Measurements from ENCODE around the gene CARNS1. TPM values are rescaled to one million over a fixed set of nuclear protein-coding genes. Genes with fewer than 3 reads are reported as not detected.

CARNS1 gene
- total and polyA plus RNA-seq, 2 donors (not counting 1 experiment from before 2014, with no cell fraction given): 0.05 to 0.17 TPM

DNA sequence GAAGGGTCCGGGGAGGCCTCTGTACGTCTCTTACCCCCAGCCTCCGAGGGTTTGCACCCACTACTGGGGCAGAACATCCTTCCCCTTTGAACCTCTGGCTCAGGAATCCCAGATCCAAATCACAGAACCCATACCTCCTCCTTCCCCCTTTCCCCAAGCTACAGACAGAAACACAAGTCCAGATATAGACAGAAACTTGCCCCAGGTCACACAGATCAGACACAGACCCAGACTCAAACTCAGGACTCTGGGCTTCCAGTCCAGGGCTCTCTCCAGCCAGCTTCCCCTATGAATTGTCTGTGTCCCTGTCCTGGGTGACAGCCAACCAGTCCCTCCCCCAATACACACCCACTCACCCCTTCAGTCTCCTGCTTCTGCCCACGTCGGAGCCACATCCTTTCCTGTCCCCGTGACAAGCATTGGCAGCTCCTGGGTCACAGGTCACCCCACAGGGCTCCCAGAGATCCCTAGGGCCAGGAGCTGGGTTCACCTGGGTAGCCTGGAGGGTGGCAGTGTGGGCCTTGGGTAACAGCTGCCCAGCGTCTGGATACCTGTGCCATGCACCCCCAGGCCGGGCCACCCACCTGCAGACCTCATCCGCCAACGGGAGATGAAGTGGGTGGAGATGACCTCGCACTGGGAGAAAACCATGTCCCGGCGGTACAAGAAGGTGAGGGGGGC is 10.8 kb upstream of the CARNS1 start:
- Histone ChIP-seq H4K20me1 (ENCODE audit: control insufficient read depth, extremely low read depth, insufficient read depth, low read length) (no peaks in the 10 kb centered on the region), H3K27me3 (ENCODE audit: control insufficient read depth, insufficient read depth, low read length) (peaks cover under 1% of the 10 kb centered on the region), H2AFZ (ENCODE audit: low read length) (no peak overlapping the region), H3K4me3 (replicated peaks in 1 of 4; ENCODE audit: control extremely low read depth in 1 of 4, insufficient read depth in 1 of 4, low read depth in 3 of 4, low read length in 4 of 4) (no peak overlapping the region), H3K4me1 (ENCODE audit: control insufficient read depth, extremely low read depth, insufficient read depth, low read length) (peaks cover 6% of the 10 kb centered on the region), H3K4me2 (ENCODE audit: extremely low read depth, insufficient read depth, low read length) (no peak overlapping the region), H3K27ac (ENCODE audit: insufficient read depth, low read length) (no peak overlapping the region), H3K9me3 (ENCODE audit: control insufficient read depth, insufficient read depth, low read depth, low read length) (no peaks in the 10 kb centered on the region), H3K79me2 (ENCODE audit: control insufficient read depth, insufficient read depth, low read length) (peaks cover 15% of the 10 kb centered on the region), H3K9ac (ENCODE audit: insufficient read depth, low read length) (no peak overlapping the region), H3K36me3 (ENCODE audit: control insufficient read depth, insufficient read depth, low read length) (no peaks in the 10 kb centered on the region)
- TF ChIP-seq, protein P1, sequence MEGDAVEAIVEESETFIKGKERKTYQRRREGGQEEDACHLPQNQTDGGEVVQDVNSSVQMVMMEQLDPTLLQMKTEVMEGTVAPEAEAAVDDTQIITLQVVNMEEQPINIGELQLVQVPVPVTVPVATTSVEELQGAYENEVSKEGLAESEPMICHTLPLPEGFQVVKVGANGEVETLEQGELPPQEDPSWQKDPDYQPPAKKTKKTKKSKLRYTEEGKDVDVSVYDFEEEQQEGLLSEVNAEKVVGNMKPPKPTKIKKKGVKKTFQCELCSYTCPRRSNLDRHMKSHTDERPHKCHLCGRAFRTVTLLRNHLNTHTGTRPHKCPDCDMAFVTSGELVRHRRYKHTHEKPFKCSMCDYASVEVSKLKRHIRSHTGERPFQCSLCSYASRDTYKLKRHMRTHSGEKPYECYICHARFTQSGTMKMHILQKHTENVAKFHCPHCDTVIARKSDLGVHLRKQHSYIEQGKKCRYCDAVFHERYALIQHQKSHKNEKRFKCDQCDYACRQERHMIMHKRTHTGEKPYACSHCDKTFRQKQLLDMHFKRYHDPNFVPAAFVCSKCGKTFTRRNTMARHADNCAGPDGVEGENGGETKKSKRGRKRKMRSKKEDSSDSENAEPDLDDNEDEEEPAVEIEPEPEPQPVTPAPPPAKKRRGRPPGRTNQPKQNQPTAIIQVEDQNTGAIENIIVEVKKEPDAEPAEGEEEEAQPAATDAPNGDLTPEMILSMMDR (conservative IDR thresholded peaks at IDR 0.05 in 1 of 2, IDR thresholded peaks at IDR 0.05 in 1 of 2; ENCODE audit: low read depth in 1 of 2, low read length in 2 of 2): no peak
- TF ChIP-seq EZH2 (IDR thresholded peaks at IDR 0.05; ENCODE audit: low read length, missing control alignments): no peak
- no peak for DNase-seq (ENCODE audit: low read depth in 2 of 2)

DNA sequence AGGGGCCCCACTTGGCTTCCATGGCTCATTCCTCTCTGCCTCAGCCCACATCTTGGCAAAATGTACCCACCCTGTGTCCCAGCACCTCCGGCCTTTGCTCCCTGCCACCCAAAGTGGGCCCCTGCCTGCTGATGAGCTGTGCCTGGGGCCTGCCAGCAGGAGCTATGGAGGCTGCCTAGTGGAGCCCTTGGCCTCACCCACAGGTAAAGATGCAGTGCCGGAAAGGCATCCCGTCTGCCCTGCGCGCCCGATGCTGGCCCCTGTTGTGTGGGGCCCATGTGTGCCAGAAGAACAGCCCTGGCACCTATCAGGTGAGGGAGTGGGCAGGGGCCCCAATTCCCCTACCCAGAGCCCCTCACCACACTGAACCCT is 10.3 kb upstream of the CARNS1 start:
- no peak overlapping the region for H3K9ac ChIP-seq (ENCODE audit: insufficient read depth, low read length)
- H4K20me1 ChIP-seq (ENCODE audit: control insufficient read depth, extremely low read depth, insufficient read depth, low read length): no peaks in the 10 kb centered on the region
- no peak overlapping the region for H3K27ac ChIP-seq (ENCODE audit: insufficient read depth, low read length)
- no peak overlapping the region for H2AFZ ChIP-seq (ENCODE audit: low read length)
- H3K4me2 ChIP-seq (ENCODE audit: extremely low read depth, insufficient read depth, low read length): no peak overlapping the region
- H3K4me1 ChIP-seq (ENCODE audit: control insufficient read depth, extremely low read depth, insufficient read depth, low read length): peaks cover 4% of the 10 kb centered on the region
- no peaks in the 10 kb centered on the region for H3K9me3 ChIP-seq (ENCODE audit: control insufficient read depth, insufficient read depth, low read depth, low read length)
- TF ChIP-seq, protein P1 (conservative IDR thresholded peaks at IDR 0.05 in 1 of 2, IDR thresholded peaks at IDR 0.05 in 1 of 2; ENCODE audit: low read depth in 1 of 2, low read length in 2 of 2): no peak
- no peak for TF ChIP-seq EZH2 (IDR thresholded peaks at IDR 0.05; ENCODE audit: low read length, missing control alignments)
- no peaks in the 10 kb centered on the region for H3K36me3 ChIP-seq (ENCODE audit: control insufficient read depth, insufficient read depth, low read length)
- H3K4me3 ChIP-seq (replicated peaks in 1 of 4; ENCODE audit: control extremely low read depth in 1 of 4, insufficient read depth in 1 of 4, low read depth in 3 of 4, low read length in 4 of 4): no peak overlapping the region
- DNase-seq (ENCODE audit: low read depth in 2 of 2): no peak
- peaks cover 6% of the 10 kb centered on the region for H3K27me3 ChIP-seq (ENCODE audit: control insufficient read depth, insufficient read depth, low read length)
- peaks cover 12% of the 10 kb centered on the region for H3K79me2 ChIP-seq (ENCODE audit: control insufficient read depth, insufficient read depth, low read length)

DNA sequence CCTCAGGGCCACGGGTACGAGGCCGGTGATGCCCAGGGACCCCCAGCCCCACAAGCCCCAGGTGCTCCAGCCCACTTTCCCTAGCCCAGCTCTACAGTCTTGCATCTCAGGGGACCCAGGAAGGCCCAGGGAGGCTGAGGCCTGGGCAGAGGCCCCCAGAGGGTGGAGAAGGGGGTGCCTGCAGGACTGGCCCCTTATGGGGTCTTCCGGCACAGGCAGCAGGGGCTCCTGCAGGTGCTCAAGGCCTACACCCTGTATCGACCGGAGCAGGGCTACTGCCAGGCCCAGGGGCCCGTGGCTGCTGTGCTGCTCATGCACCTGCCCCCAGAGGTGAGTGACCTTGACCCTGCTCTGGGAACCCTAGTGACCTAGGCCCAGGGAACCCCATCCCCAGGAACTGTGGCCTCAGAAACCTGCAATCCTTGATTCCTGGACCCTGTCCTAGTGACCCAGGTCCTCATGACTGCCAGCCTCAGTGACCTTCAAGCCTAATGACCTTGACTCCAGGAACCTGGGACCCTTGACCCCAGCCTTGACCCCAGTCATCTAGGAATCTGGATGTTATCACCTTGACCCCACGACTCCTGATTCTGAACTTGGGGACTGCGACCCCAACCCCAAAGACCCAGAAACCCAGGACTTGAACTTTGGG is 9.7 kb upstream of the CARNS1 start:
- H3K79me2 ChIP-seq (ENCODE audit: control insufficient read depth, insufficient read depth, low read length): peaks cover 5% of the 10 kb centered on the region
- TF ChIP-seq EZH2 (IDR thresholded peaks at IDR 0.05; ENCODE audit: low read length, missing control alignments): no peak
- TF ChIP-seq, protein P1 (conservative IDR thresholded peaks at IDR 0.05 in 1 of 2, IDR thresholded peaks at IDR 0.05 in 1 of 2; ENCODE audit: low read depth in 1 of 2, low read length in 2 of 2): no peak
- no peaks in the 10 kb centered on the region for H3K36me3 ChIP-seq (ENCODE audit: control insufficient read depth, insufficient read depth, low read length)
- no peaks in the 10 kb centered on the region for H4K20me1 ChIP-seq (ENCODE audit: control insufficient read depth, extremely low read depth, insufficient read depth, low read length)
- H3K9me3 ChIP-seq (ENCODE audit: control insufficient read depth, insufficient read depth, low read depth, low read length): no peaks in the 10 kb centered on the region
- no peak for DNase-seq (ENCODE audit: low read depth in 2 of 2)
- H2AFZ ChIP-seq (ENCODE audit: low read length): no peak overlapping the region
- no peak overlapping the region for H3K27ac ChIP-seq (ENCODE audit: insufficient read depth, low read length)
- H3K4me3 ChIP-seq (replicated peaks in 1 of 4; ENCODE audit: control extremely low read depth in 1 of 4, insufficient read depth in 1 of 4, low read depth in 3 of 4, low read length in 4 of 4): no peak overlapping the region
- H3K9ac ChIP-seq (ENCODE audit: insufficient read depth, low read length): no peak overlapping the region
- H3K4me2 ChIP-seq (ENCODE audit: extremely low read depth, insufficient read depth, low read length): no peak overlapping the region
- H3K4me1 ChIP-seq (ENCODE audit: control insufficient read depth, extremely low read depth, insufficient read depth, low read length): no peaks in the 10 kb centered on the region
- H3K27me3 ChIP-seq (ENCODE audit: control insufficient read depth, insufficient read depth, low read length): peaks cover 12% of the 10 kb centered on the region

All from fibroblast of lung (primary cell).